Measurements from ENCODE around the gene WDFY2.

WDFY2 gene

GRCh38 chr13:51623473-51623872 is 39.2 kb downstream of the WDFY2 start:
- Histone ChIP-seq H3K9ac (ENCODE audit: low read length) (no peak overlapping the region), H3K9me3 (ENCODE audit: insufficient read depth, low read depth, low read length) (peaks cover 6% of the 10 kb centered on the region), H3K79me2 (ENCODE audit: control insufficient read depth, insufficient read depth, low read length, poor library complexity) (no peaks in the 10 kb centered on the region), H3K4me3 (ENCODE audit: low read depth, low read length) (no peak overlapping the region), H3K27ac (ENCODE audit: low read depth, low read length) (no peak overlapping the region), H3K14ac (ENCODE audit: low read length) (no peak overlapping the region), H4K12ac (ENCODE audit: low read depth, low read length) (no peak overlapping the region), H2AK5ac (ENCODE audit: low read length) (no peak overlapping the region), H3K23ac (ENCODE audit: low read length) (no peak overlapping the region), H3K4me1 (ENCODE audit: control insufficient read depth in 1 of 2, insufficient read depth in 2 of 2, low read length in 2 of 2) (peaks cover 0 to 11% of the 10 kb centered on the region in 2 experiments), H2BK5ac (ENCODE audit: low read depth, low read length, poor library complexity) (no peak overlapping the region), H2BK12ac (ENCODE audit: low read length) (no peak overlapping the region), H3K4ac (ENCODE audit: low read depth, low read length) (no peak overlapping the region), H4K91ac (ENCODE audit: low read depth, low read length) (no peak overlapping the region), H2AFZ (ENCODE audit: insufficient read depth, low read length, poor library complexity) (no peak overlapping the region), H3K4me2 (ENCODE audit: low read length) (no peak overlapping the region), H3K18ac (ENCODE audit: low read length) (no peak overlapping the region), H3K27me3 (ENCODE audit: insufficient read depth, low read length) (no peaks in the 10 kb centered on the region), H3K79me1 (ENCODE audit: low read length) (no peaks in the 10 kb centered on the region), H4K8ac (ENCODE audit: low read depth, low read length) (no peak overlapping the region), H2BK120ac (ENCODE audit: insufficient read depth, low read length, poor library complexity) (no peak overlapping the region), H3K36me3 (ENCODE audit: control insufficient read depth in 1 of 2, insufficient read depth in 2 of 2, low read length in 2 of 2) (no peaks in the 10 kb centered on the region)
- DNase-seq = no peak
- WGBS (ENCODE audit: extremely low coverage, insufficient coverage, insufficient read length) = no CpG with 5 or more reads among the region's 2 CpGs

DNA sequence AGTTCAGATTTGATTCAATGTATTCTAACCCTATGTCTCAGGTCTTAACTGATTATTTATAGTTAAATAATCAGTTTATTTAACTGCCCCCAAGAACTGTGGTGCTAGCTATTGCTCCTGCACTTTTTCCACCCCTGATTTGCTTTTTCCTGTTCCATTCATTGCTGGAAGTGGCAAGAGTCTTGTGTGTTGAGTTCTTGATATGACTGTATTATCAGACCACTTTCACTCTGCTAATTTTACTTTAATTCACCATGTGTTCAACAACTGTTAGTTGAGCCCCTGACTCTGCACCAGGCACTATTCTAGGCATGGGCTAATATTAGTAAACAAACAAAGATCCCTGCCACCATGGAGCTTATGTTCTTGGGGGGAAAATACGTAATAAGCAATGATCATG is 39.9 kb downstream of the WDFY2 start:
- Histone ChIP-seq H3K79me2 (ENCODE audit: control insufficient read depth, insufficient read depth, low read length, poor library complexity) (no peaks in the 10 kb centered on the region), H2AK5ac (ENCODE audit: low read length) (no peak overlapping the region), H4K91ac (ENCODE audit: low read depth, low read length) (no peak overlapping the region), H3K9me3 (ENCODE audit: insufficient read depth, low read depth, low read length) (peaks cover 6% of the 10 kb centered on the region), H3K79me1 (ENCODE audit: low read length) (no peaks in the 10 kb centered on the region), H3K36me3 (ENCODE audit: control insufficient read depth in 1 of 2, insufficient read depth in 2 of 2, low read length in 2 of 2) (no peaks in the 10 kb centered on the region), H3K9ac (ENCODE audit: low read length) (no peak overlapping the region), H3K14ac (ENCODE audit: low read length) (no peak overlapping the region), H3K4me1 (ENCODE audit: control insufficient read depth in 1 of 2, insufficient read depth in 2 of 2, low read length in 2 of 2) (peaks cover 0 to 11% of the 10 kb centered on the region in 2 experiments), H2AFZ (ENCODE audit: insufficient read depth, low read length, poor library complexity) (no peak overlapping the region), H3K4me2 (ENCODE audit: low read length) (no peak overlapping the region), H3K18ac (ENCODE audit: low read length) (no peak overlapping the region), H3K27ac (ENCODE audit: low read depth, low read length) (no peak overlapping the region), H2BK5ac (ENCODE audit: low read depth, low read length, poor library complexity) (no peak overlapping the region), H3K4ac (ENCODE audit: low read depth, low read length) (no peak overlapping the region), H3K27me3 (ENCODE audit: insufficient read depth, low read length) (no peaks in the 10 kb centered on the region), H2BK12ac (ENCODE audit: low read length) (no peak overlapping the region), H2BK120ac (ENCODE audit: insufficient read depth, low read length, poor library complexity) (no peak overlapping the region), H4K8ac (ENCODE audit: low read depth, low read length) (no peak overlapping the region), H3K23ac (ENCODE audit: low read length) (no peak overlapping the region), H3K4me3 (ENCODE audit: low read depth, low read length) (no peak overlapping the region), H4K12ac (ENCODE audit: low read depth, low read length) (no peak overlapping the region)
- DNase-seq = no peak
- no CpG with 5 or more reads among the region's 1 CpG for WGBS (ENCODE audit: extremely low coverage, insufficient coverage, insufficient read length)

DNA sequence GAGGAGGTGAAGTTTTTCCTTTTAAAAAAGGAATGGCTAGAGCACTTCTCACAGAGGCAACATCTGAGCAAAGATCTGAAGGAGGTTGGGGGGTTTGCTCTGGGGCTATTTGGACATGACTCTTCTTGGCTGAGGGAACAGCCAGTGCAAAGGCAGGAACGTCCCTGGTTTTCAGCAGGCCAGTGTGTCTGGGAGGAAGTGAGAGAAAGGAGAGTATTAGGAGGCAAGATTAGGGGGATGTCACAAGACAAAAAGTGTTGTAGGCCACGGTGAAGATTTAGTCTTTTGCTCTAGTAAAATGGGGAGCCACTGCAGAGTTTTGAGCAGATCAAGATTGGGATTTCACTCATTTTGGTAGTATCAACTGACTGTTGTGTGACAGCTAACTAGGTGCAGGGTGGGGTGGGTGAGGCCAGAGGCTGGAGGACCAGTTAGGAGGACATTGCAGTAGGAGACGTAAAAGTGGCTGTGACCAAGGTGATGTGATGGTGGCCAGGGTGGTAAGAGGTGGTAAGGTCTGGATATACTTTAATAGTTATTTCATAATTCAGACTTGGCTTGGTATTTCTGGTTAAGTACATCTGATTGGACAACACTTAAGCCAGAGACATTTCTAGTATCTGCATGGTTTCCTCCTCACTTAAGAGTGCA is 40.6 kb downstream of the WDFY2 start:
- Histone ChIP-seq H3K36me3 (ENCODE audit: control insufficient read depth in 1 of 2, insufficient read depth in 2 of 2, low read length in 2 of 2) (no peaks in the 10 kb centered on the region), H4K91ac (ENCODE audit: low read depth, low read length) (no peak overlapping the region), H3K4me3 (ENCODE audit: low read depth, low read length) (no peak overlapping the region), H3K27ac (ENCODE audit: low read depth, low read length) (no peak overlapping the region), H2BK12ac (ENCODE audit: low read length) (no peak overlapping the region), H2BK5ac (ENCODE audit: low read depth, low read length, poor library complexity) (no peak overlapping the region), H3K4me1 (ENCODE audit: control insufficient read depth in 1 of 2, insufficient read depth in 2 of 2, low read length in 2 of 2) (peaks cover 0 to 11% of the 10 kb centered on the region in 2 experiments), H3K18ac (ENCODE audit: low read length) (peak overlapping the region; percentile 72), H4K12ac (ENCODE audit: low read depth, low read length) (no peak overlapping the region), H3K4ac (ENCODE audit: low read depth, low read length) (peak overlapping the region; percentile 88), H3K4me2 (ENCODE audit: low read length) (no peak overlapping the region), H4K8ac (ENCODE audit: low read depth, low read length) (no peak overlapping the region), H2AK5ac (ENCODE audit: low read length) (no peak overlapping the region), H3K79me2 (ENCODE audit: control insufficient read depth, insufficient read depth, low read length, poor library complexity) (no peaks in the 10 kb centered on the region), H3K79me1 (ENCODE audit: low read length) (no peaks in the 10 kb centered on the region), H3K9me3 (ENCODE audit: insufficient read depth, low read depth, low read length) (peaks cover 6% of the 10 kb centered on the region), H2AFZ (ENCODE audit: insufficient read depth, low read length, poor library complexity) (no peak overlapping the region), H3K9ac (ENCODE audit: low read length) (no peak overlapping the region), H2BK120ac (ENCODE audit: insufficient read depth, low read length, poor library complexity) (no peak overlapping the region), H3K27me3 (ENCODE audit: insufficient read depth, low read length) (no peaks in the 10 kb centered on the region), H3K14ac (ENCODE audit: low read length) (no peak overlapping the region), H3K23ac (ENCODE audit: low read length) (no peak overlapping the region)
- DNase-seq = no peak
- no CpG with 5 or more reads among the region's 3 CpGs for WGBS (ENCODE audit: extremely low coverage, insufficient coverage, insufficient read length)

DNA sequence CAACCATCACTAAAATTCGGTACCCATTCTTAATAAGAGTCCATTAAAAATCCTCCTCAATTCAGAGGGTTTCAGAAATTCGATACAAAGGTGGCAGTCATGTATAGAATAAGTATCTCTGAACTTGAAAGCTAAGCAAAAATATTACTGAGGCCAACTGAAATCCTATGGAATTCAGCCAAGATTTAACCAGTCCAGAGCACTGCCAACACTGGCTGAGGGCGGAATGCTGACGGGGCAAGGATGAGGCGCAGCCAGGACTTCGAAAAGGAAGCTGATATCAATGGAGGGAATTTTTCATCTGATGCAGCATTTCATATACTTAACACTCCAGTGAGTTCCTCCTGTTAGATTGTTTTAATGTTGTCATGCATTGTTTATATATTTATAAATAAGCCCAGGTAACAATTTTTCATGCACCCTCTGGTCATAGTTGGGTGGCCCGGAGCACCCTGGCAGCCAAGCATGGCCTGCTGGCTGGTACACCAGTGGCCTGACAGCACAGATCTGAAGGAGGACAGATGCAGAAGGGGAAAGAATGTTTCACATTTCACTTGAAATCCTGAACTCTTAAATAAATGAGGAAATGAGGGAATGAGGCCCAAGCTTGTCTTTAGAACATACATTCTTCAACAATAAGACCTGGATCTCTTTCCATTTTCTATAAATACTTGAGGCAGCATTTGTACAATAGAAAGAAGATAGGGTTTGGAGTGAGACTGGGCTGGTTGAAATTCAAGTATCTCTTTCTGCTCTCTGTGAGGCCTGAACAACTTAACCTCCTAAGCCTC is 41.5 kb downstream of the WDFY2 start:
- no peaks in the 10 kb centered on the region for H3K27me3 ChIP-seq (ENCODE audit: insufficient read depth, low read length)
- H3K27ac ChIP-seq (ENCODE audit: low read depth, low read length) = no peak overlapping the region
- WGBS (ENCODE audit: extremely low coverage, insufficient coverage, insufficient read length) = no CpG with 5 or more reads among the region's 7 CpGs
- H2AK5ac ChIP-seq (ENCODE audit: low read length) = no peak overlapping the region
- H2AFZ ChIP-seq (ENCODE audit: insufficient read depth, low read length, poor library complexity) = no peak overlapping the region
- H4K91ac ChIP-seq (ENCODE audit: low read depth, low read length) = no peak overlapping the region
- H2BK120ac ChIP-seq (ENCODE audit: insufficient read depth, low read length, poor library complexity) = no peak overlapping the region
- no peaks in the 10 kb centered on the region for H3K79me1 ChIP-seq (ENCODE audit: low read length)
- no peak overlapping the region for H3K4me2 ChIP-seq (ENCODE audit: low read length)
- no peak overlapping the region for H4K8ac ChIP-seq (ENCODE audit: low read depth, low read length)
- DNase-seq = no peak
- no peak overlapping the region for H2BK12ac ChIP-seq (ENCODE audit: low read length)
- H3K23ac ChIP-seq (ENCODE audit: low read length) = no peak overlapping the region
- peaks cover 6% of the 10 kb centered on the region for H3K9me3 ChIP-seq (ENCODE audit: insufficient read depth, low read depth, low read length)
- no peaks in the 10 kb centered on the region for H3K79me2 ChIP-seq (ENCODE audit: control insufficient read depth, insufficient read depth, low read length, poor library complexity)
- no peak overlapping the region for H3K9ac ChIP-seq (ENCODE audit: low read length)
- H2BK5ac ChIP-seq (ENCODE audit: low read depth, low read length, poor library complexity) = no peak overlapping the region
- H3K18ac ChIP-seq (ENCODE audit: low read length) = no peak overlapping the region
- H3K4me1 ChIP-seq (ENCODE audit: control insufficient read depth in 1 of 2, insufficient read depth in 2 of 2, low read length in 2 of 2) = peaks cover 0 to 5% of the 10 kb centered on the region in 2 experiments
- H3K36me3 ChIP-seq (ENCODE audit: control insufficient read depth in 1 of 2, insufficient read depth in 2 of 2, low read length in 2 of 2) = no peaks in the 10 kb centered on the region
- no peak overlapping the region for H3K4ac ChIP-seq (ENCODE audit: low read depth, low read length)
- no peak overlapping the region for H3K4me3 ChIP-seq (ENCODE audit: low read depth, low read length)
- no peak overlapping the region for H3K14ac ChIP-seq (ENCODE audit: low read length)
- no peak overlapping the region for H4K12ac ChIP-seq (ENCODE audit: low read depth, low read length)

Measured in trophoblast cell (in vitro differentiated cells and primary cell).